Muscle of back (tissue), 11 donors: ENCODE measurements around the gene IGFN1. TPM values are rescaled to one million over a fixed set of nuclear protein-coding genes. Genes with fewer than 3 reads are reported as not detected.
"Not testable (repeated sequence)": the region's sequence is repeated elsewhere in the genome, so short reads cannot be mapped to it uniquely, and the experiment has no call there.

Experiments
- DNase-seq, 3 donors: peaks; one replicate each; pipeline versions ENCODE4 v3.0.0 to v3.0.0-alpha.2; 2013
- polyA plus RNA-seq, 10 donors: library from polyadenylated mRNA; unstranded; fragments of 120-200 nt; gene quantifications; one replicate each; pipeline ENCODE4 v1.2.1, GENCODE V29; 2013; ENCODE audit not compliant: insufficient read length in 10 of 10

The IGFN1 gene
- polyA plus RNA-seq, 10 donors = 1.6 to 8.0 (median 2.9) TPM

- not testable (repeated sequence) for DNase-seq
Observed at GRCh38 chr1:201163036-201163435, 27.6 kb upstream of the IGFN1 start.

- DNase-seq = no peak
Observed at GRCh38 chr1:201163707-201164106, 26.9 kb upstream of the IGFN1 start.

- DNase-seq = no peak
Observed at GRCh38 chr1:201164645-201165044, 26.0 kb upstream of the IGFN1 start.

- no peak for DNase-seq
Observed at GRCh38 chr1:201167041-201167991, 23.3 kb upstream of the IGFN1 start.

GRCh38 chr1:201169203-201169602, 21.4 kb upstream of the IGFN1 start:
- no peak for DNase-seq

GRCh38 chr1:201169971-201170532, 20.6 kb upstream of the IGFN1 start:
- no peak for DNase-seq

GRCh38 chr1:201170533-201171062, 20.0 kb upstream of the IGFN1 start:
- DNase-seq = peak; percentile 91 to 97 (median 95)

- peak in 1 of 3 donors; percentile 40 for DNase-seq
Observed at GRCh38 chr1:201171063-201172036, 19.3 kb upstream of the IGFN1 start.

GRCh38 chr1:201172326-201172725, 18.3 kb upstream of the IGFN1 start:
- no peak for DNase-seq

GRCh38 chr1:201172999-201173610, 17.5 kb upstream of the IGFN1 start:
- DNase-seq = no peak

GRCh38 chr1:201173736-201174135, 16.9 kb upstream of the IGFN1 start:
- DNase-seq = no peak

- DNase-seq = no peak
Observed at GRCh38 chr1:201175820-201176500, 14.7 kb upstream of the IGFN1 start.

GRCh38 chr1:201176940-201177339, 13.7 kb upstream of the IGFN1 start:
- no peak for DNase-seq

GRCh38 chr1:201178718-201179117, 11.9 kb upstream of the IGFN1 start:
- DNase-seq = no peak

- DNase-seq = no peak
Observed at GRCh38 chr1:201180141-201180540, 10.5 kb upstream of the IGFN1 start.

- no peak for DNase-seq
Observed at GRCh38 chr1:201180901-201181300, 9.7 kb upstream of the IGFN1 start.

GRCh38 chr1:201181323-201181722, 9.3 kb upstream of the IGFN1 start:
- no peak for DNase-seq

GRCh38 chr1:201181726-201182125, 8.9 kb upstream of the IGFN1 start:
- DNase-seq = no peak

GRCh38 chr1:201183209-201183608, 7.4 kb upstream of the IGFN1 start:
- DNase-seq = no peak

- DNase-seq = no peak
Observed at GRCh38 chr1:201183753-201184152, 6.9 kb upstream of the IGFN1 start.
